OCI-LY7 (cell line): ENCODE results near the gene AP1M1.

ENCODE experiments used
- EZH2phosphoT487 ChIP-seq: fragments of 200-600 bp; sonication (generic); IDR thresholded peaks from 2 replicates; pipeline ENCODE4 v1.6.1; 2018; ENCODE audit warnings: low read depth, borderline replicate concordance, mild to moderate bottlenecking, mixed run types, antibody characterized with exemption, low read length, moderate library complexity, mixed read lengths
- TF ChIP-seq, protein P1 (sequence below): fragments of 200-600 bp; sonication (generic); conservative IDR thresholded peaks from 2 replicates; pipeline ENCODE4 v1.5.1; 2014; ENCODE audit warnings: mild to moderate bottlenecking, antibody characterized with exemption, low read length, moderate library complexity, mixed read lengths

DNA sequence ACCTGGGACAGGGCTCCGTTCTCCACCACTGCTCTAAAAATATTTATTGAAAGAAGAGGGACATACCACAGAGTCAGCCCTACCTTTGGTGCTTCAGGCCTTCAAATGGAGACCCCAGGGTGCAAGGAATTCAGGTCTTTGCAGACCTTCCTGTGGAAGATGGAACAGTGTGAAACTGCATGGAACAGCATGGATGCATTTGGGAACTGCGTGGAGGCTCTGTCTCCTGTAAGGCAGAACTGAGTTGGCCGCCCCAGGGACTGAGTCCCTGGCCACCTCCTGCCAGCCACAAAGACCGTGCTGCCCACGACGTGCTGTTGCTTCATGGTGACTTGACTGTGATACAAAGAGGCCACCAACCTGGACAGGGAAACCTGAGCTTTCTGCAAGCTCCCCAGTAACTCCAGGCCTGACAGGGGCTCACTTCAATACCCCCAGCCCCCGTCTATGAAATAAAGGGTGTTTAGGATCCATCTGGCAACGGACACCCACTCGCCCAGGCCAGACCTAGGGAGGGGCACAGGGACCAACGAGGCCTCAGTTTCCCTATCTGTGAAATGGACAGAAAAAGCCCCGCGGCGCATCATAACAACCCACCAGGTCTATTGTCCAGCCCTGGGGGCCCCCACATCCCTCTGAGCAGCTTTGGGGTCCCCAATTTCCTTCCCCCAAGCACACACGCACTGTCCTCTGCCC lies 68.3 kb downstream of the AP1M1 start:
- TF ChIP-seq, protein P1, sequence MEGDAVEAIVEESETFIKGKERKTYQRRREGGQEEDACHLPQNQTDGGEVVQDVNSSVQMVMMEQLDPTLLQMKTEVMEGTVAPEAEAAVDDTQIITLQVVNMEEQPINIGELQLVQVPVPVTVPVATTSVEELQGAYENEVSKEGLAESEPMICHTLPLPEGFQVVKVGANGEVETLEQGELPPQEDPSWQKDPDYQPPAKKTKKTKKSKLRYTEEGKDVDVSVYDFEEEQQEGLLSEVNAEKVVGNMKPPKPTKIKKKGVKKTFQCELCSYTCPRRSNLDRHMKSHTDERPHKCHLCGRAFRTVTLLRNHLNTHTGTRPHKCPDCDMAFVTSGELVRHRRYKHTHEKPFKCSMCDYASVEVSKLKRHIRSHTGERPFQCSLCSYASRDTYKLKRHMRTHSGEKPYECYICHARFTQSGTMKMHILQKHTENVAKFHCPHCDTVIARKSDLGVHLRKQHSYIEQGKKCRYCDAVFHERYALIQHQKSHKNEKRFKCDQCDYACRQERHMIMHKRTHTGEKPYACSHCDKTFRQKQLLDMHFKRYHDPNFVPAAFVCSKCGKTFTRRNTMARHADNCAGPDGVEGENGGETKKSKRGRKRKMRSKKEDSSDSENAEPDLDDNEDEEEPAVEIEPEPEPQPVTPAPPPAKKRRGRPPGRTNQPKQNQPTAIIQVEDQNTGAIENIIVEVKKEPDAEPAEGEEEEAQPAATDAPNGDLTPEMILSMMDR: no peak
- TF ChIP-seq EZH2phosphoT487: no peak
